Upper lobe of left lung (tissue), 4 donors: Measurements from ENCODE around the gene PCARE.

ENCODE experiments used
- POLR2A ChIP-seq, 4 donors: fragments of 450-650 bp; IDR thresholded peaks; one replicate each; pipeline ENCODE4 v1.5.1; 2016 to 2017; ENCODE audit warnings: antibody characterized with exemption in 4 of 4, mild to moderate bottlenecking in 2 of 4
- TF ChIP-seq, protein P1 (sequence below), 6 experiments: fragments of 450-650 bp in 4 of 6; fragments of 200-600 bp in 2 of 6; sonication (generic) in 2 of 6; IDR thresholded peaks; one replicate each; pipeline ENCODE4 v1.5.1; 2016 to 2019; ENCODE audit warnings: antibody characterized with exemption in 6 of 6

GRCh38 chr2:29072251-29072650, 2.1 kb downstream of the PCARE start:
- TF ChIP-seq POLR2A (IDR thresholded peaks at IDR 0.05) = no peak
- TF ChIP-seq, protein P1, sequence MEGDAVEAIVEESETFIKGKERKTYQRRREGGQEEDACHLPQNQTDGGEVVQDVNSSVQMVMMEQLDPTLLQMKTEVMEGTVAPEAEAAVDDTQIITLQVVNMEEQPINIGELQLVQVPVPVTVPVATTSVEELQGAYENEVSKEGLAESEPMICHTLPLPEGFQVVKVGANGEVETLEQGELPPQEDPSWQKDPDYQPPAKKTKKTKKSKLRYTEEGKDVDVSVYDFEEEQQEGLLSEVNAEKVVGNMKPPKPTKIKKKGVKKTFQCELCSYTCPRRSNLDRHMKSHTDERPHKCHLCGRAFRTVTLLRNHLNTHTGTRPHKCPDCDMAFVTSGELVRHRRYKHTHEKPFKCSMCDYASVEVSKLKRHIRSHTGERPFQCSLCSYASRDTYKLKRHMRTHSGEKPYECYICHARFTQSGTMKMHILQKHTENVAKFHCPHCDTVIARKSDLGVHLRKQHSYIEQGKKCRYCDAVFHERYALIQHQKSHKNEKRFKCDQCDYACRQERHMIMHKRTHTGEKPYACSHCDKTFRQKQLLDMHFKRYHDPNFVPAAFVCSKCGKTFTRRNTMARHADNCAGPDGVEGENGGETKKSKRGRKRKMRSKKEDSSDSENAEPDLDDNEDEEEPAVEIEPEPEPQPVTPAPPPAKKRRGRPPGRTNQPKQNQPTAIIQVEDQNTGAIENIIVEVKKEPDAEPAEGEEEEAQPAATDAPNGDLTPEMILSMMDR (IDR thresholded peaks at IDR 0.05) = no peak
